ENCODE data around the gene SGMS1.

DNA sequence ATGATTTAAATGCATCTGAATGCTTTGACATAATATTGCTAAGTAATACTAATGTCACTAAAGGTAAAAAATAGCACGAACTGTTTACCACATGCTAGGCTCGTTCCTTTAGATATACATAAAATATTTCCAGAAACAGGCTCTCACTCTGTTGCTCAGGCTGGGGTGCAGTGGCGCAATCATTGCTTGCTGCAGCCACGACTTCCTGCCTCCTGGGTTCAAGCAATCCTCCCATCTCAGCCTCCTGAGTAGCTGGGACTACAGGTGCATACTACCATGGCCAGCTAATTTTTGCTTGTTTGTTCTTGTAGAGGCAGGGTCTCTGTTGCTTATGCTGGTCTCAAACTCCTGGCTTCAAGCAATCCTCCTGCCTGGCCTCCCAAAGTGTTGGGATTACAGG lies 183.3 kb downstream of the SGMS1 start:
- TF ChIP-seq, protein P1, sequence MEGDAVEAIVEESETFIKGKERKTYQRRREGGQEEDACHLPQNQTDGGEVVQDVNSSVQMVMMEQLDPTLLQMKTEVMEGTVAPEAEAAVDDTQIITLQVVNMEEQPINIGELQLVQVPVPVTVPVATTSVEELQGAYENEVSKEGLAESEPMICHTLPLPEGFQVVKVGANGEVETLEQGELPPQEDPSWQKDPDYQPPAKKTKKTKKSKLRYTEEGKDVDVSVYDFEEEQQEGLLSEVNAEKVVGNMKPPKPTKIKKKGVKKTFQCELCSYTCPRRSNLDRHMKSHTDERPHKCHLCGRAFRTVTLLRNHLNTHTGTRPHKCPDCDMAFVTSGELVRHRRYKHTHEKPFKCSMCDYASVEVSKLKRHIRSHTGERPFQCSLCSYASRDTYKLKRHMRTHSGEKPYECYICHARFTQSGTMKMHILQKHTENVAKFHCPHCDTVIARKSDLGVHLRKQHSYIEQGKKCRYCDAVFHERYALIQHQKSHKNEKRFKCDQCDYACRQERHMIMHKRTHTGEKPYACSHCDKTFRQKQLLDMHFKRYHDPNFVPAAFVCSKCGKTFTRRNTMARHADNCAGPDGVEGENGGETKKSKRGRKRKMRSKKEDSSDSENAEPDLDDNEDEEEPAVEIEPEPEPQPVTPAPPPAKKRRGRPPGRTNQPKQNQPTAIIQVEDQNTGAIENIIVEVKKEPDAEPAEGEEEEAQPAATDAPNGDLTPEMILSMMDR (IDR thresholded peaks at IDR 0.05; ENCODE audit: insufficient read depth, low read depth, low read length) = no peak
- TF ChIP-seq EZH2 (IDR thresholded peaks at IDR 0.05; ENCODE audit: insufficient read depth, low read length) = no peak
